ENCODE data around the gene ZNF611.

DNA sequence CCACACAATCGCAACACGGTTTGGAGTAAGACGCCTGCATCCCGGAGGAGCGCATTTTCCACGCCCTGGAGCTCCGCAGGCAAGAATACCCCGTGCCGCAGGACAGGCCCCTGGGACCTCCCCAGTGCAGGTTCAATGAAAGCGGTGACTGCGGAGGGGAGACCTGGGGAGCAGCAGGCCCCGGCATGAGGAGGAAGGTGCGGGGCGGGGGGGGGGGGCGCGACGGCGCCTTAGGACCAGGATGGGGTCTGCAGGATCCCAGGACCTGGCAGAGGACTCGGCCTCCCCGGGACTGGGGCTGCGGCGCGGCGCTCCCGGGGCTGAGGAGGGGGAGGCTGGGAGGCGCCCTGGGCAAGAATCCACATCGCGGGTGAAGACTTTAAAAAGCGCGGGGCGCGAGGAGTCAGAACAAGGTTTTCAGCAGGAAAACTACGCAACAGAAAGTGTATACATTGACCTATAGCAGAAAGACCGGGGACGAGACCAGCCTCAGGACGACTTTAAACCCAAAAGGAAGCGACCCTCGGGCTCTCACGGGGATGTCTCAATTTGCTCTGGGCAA lies 432 bp downstream of the ZNF611 start:
- TF ChIP-seq, protein P1, sequence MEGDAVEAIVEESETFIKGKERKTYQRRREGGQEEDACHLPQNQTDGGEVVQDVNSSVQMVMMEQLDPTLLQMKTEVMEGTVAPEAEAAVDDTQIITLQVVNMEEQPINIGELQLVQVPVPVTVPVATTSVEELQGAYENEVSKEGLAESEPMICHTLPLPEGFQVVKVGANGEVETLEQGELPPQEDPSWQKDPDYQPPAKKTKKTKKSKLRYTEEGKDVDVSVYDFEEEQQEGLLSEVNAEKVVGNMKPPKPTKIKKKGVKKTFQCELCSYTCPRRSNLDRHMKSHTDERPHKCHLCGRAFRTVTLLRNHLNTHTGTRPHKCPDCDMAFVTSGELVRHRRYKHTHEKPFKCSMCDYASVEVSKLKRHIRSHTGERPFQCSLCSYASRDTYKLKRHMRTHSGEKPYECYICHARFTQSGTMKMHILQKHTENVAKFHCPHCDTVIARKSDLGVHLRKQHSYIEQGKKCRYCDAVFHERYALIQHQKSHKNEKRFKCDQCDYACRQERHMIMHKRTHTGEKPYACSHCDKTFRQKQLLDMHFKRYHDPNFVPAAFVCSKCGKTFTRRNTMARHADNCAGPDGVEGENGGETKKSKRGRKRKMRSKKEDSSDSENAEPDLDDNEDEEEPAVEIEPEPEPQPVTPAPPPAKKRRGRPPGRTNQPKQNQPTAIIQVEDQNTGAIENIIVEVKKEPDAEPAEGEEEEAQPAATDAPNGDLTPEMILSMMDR (IDR thresholded peaks at IDR 0.05) = no peak
- no peak for TF ChIP-seq REST (IDR thresholded peaks at IDR 0.05; ENCODE audit: insufficient read depth in 1 of 2, low read depth in 2 of 2, low read length in 1 of 2)
